HG03280 (cell line): ENCODE measurements around the gene PDPK1.
"Not testable (repeated sequence)": the region's sequence is repeated elsewhere in the genome, so short reads cannot be mapped to it uniquely, and the experiment has no call there.

Experiments
- ATAC-seq: cut with Tn5 transposase; IDR thresholded peaks from one replicate; pipeline ENCODE4 v1.9.1; 2021; ENCODE audit warnings: mild to moderate bottlenecking, moderate library complexity; ENCODE audit not compliant: unreplicated experiment

PDPK1 gene

GRCh38 chr16:2539192-2539844, 1.5 kb downstream of the PDPK1 start:
- ATAC-seq: not testable (repeated sequence)

DNA sequence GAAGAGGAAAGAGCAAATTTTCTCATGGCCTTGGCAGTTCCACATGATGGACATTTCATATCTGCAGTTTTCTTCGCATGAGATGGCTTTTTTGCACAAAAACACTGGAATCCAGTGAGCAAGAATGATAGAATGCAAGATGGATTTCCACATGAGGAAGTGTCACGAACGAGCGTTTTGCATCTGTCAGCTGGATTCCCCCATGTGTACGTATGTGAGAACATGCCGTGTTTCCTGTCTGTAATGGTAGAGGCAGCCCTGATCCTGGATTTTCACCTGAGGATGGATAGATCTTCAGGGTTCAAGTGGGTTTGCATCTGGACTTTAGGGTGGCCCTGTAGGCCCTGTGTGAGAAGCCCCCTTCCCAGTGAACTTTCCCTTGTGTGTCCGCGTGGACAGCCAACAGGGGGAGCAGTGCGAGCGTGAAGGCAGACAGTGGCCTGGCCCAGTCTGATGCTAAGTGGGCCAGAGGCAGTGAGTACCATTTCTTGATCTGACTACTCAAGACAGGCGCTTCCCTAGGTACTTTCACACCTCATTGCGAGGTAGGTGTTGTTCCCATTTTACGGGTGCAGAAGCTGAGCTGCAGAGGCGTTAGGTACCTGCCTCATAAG, 2.1 kb downstream of the PDPK1 start:
- ATAC-seq: not testable (repeated sequence)

GRCh38 chr16:2540912-2541311, 3.1 kb downstream of the PDPK1 start:
- ATAC-seq: not testable (repeated sequence)

DNA sequence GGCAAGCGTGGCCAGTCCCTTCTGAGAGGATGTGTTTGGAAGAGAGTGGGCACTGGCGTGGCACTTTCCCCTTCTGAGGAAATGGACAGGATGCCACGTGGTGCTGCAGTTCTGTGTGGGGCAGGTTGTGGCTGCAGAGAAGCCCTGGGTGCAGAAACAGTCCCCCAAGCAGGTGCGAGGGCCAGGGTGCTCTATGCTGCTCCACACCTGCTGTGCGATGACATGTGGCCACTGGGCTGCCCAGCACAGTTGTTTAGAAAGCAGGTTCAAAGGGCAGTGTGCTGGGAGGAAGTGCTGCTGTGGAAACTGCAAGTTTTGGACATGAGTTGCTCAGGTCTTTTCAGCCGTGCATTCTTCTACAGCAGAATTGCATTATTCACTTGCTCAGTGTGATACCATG, 3.6 kb downstream of the PDPK1 start:
- not testable (repeated sequence) for ATAC-seq

DNA sequence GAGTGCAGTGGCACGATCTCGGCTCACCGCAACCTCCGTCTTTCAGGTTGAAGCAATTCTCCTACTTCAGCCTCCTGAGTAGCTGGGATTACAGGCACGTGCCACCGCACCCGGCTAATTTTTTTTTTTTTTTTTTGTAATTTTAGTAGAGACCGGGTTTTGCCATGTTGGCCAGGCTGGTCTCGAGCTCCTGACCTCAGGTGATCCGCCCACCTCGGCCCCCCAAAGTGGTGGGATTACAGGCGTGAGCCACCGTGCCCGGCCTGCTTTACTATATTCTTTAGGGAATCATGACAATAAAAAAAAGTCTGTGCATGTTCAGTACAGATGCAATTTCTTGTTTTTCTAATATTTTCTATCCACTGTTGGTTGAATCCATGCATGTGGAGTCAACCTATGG, 6.0 kb downstream of the PDPK1 start:
- not testable (repeated sequence) for ATAC-seq

- ATAC-seq: not testable (repeated sequence)
Measured at GRCh38 chr16:2550283-2550878, 12.6 kb downstream of the PDPK1 start.

GRCh38 chr16:2551420-2551889, 13.6 kb downstream of the PDPK1 start:
- ATAC-seq: not testable (repeated sequence)

GRCh38 chr16:2554709-2555425, 17.0 kb downstream of the PDPK1 start:
- not testable (repeated sequence) for ATAC-seq

- not testable (repeated sequence) for ATAC-seq
Measured at GRCh38 chr16:2557150-2557549, 19.3 kb downstream of the PDPK1 start.

DNA sequence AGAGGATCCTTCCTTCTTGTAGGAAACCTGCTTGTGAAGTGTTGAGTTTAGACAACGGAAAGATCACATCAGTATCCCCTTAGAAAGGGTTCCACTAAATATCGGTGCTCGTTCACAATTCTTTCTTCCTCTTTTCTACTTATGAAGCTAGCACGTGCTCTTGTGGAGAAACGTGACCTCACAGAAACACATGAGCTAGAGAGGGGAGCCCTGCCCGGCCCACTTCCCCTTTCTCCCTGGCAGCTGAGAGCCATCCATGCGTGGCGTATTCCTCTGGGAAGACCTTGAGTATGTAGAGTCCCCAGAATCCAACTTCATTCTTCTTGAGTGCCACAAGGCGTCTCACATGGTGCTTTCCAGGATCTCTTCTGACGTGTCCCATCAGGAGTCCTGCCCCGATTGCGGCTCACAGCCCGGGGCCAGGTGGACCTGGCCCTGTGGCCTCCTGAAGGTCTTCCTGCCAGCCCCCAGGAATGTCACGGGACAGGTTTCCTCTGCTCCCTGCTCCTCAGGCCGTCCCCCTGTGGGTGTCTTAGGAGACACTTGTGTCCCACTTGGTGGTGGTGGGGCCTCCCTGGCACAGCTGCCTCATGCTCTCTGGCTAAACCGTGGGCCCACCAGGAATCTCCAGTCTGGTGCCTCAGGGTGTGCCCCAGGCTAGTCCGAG, 22.4 kb downstream of the PDPK1 start:
- ATAC-seq: not testable (repeated sequence)

DNA sequence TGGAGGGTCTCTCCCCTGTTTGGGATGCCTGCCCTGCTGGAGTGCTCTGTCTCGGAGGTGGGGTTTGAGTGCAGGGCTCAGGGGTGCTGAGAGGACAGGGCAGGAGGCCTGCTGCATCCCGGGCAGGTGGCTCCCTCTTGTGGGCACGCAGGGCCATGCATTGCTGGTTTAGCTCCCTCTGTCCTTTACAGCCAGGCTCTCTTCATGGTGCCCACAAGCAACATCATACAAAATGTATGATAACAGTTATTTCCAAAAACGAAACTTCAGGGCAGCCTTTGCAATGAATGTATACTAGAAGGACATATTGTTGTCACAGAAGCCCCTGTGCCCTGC, 22.9 kb downstream of the PDPK1 start:
- not testable (repeated sequence) for ATAC-seq

GRCh38 chr16:2567506-2567905, 29.7 kb downstream of the PDPK1 start:
- ATAC-seq: not testable (repeated sequence)

DNA sequence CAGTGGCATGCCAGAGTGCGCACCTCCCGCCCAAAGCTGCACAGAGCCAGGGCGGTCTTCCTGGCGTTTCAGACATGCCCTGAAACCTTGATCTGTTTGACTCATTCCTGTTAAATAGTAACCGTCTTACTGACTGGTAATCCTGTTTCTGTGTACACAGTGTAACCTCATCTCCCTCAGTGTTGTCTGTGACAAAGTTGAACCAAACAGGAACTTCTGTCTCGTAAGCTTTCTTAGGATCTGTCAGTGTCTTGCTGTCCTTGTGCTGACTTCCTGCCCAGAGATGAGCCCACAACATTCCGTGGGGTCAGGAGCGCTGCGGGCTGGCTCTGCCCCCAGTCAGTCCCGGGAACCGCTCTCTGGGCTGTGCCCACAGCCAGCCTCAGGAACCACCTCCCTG, 30.8 kb downstream of the PDPK1 start:
- ATAC-seq: not testable (repeated sequence)

GRCh38 chr16:2572704-2573103, 34.9 kb downstream of the PDPK1 start:
- not testable (repeated sequence) for ATAC-seq

GRCh38 chr16:2575839-2576238, 38.0 kb downstream of the PDPK1 start:
- not testable (repeated sequence) for ATAC-seq

GRCh38 chr16:2577044-2577443, 39.2 kb downstream of the PDPK1 start:
- ATAC-seq: not testable (repeated sequence)

- not testable (repeated sequence) for ATAC-seq
Measured at GRCh38 chr16:2578905-2579304, 41.1 kb downstream of the PDPK1 start.

GRCh38 chr16:2580143-2580542, 42.3 kb downstream of the PDPK1 start:
- ATAC-seq: not testable (repeated sequence)

- ATAC-seq: not testable (repeated sequence)
Measured at GRCh38 chr16:2580818-2581217, 43.0 kb downstream of the PDPK1 start.

DNA sequence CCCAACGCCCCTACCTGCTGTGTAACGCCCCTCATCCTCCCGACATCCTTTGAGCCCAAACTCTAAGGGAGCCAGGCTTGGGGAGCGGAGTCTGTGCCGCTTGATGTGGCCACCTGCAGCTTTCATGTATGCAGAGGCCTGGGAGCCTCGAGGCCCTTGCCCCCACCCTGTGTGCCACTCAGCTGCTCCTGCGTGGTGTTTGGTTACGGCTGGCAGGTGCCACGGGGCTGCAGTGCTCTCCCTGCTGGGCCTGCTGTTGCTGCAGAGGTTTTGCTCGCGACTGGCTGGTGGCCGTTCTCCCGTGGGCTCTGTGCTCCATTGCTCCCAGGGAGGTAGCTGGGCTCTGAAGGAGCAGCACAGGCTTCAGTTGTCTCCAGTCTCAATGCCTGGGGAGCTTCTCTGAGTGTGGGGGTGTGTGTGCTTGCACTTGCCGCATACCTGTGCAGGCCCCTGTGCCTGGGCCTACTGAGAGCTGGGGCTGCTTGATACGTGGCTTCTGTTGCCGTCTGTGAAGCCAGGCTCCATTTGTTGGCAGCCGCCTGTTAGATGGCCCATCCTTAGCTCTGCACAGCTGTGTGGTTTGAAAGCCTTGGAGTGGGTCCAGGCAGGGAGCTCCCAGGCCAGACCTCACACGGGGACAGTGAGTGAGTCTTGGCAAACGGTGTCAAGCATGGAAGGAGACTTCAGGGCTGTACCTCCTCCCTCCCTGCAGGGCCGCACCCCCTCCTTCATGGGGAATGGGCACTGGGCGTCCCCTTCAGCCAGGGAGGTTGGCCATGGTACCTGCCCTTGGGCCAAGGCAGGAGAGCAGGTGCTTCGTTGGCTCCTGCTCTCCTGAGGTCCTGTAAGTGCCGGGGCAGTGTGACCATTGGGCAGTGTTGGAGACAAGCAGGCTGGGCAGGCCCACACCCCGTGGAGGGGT, 47.2 kb downstream of the PDPK1 start:
- ATAC-seq: no peak
